Measurements from ENCODE around the gene DNPEP. TPM values are rescaled to one million over a fixed set of nuclear protein-coding genes. Genes with fewer than 3 reads are reported as not detected.

Gene DNPEP
- total RNA-seq, 1 experiment from 2014 or later, result 60.9 TPM

GRCh38 chr2:219430633-219431615 lies 43.2 kb upstream of the DNPEP start:
- H3K56ac ChIP-seq (ENCODE audit: insufficient read length, low read depth, low read length), result no peak overlapping the region
- no peak overlapping the region for H3K27ac ChIP-seq (ENCODE audit: insufficient read length, low read depth, low read length)
- Mint-ChIP-seq H3K27ac (no peak overlapping the region), H3K4me1 (peaks cover 9 to 17% of the 10 kb centered on the region in 2 experiments), H3K36me3 (ENCODE audit: insufficient read depth in 1 of 3, low read depth in 3 of 3) (no peaks in the 10 kb centered on the region), H3K4me3 (no peak overlapping the region), H3K27me3 (ENCODE audit: low read depth) (peaks cover 18% of the 10 kb centered on the region), H3K9me3 (no peaks in the 10 kb centered on the region; a peak in 1 of 5 replicates)
- no peak overlapping the region for H3K18ac ChIP-seq (ENCODE audit: insufficient read length, low read depth, low read length)
- no peak overlapping the region for H2BK12ac ChIP-seq (ENCODE audit: insufficient read length, low read depth, low read length)
- H2BK15ac ChIP-seq (ENCODE audit: low read depth, low read length), result no peak overlapping the region
- H3K79me1 ChIP-seq (ENCODE audit: insufficient read depth, low read depth, low read length, poor library complexity, severe bottlenecking), result no peaks in the 10 kb centered on the region
- H3K23ac ChIP-seq (ENCODE audit: insufficient read length, low read depth, low read length), result no peak overlapping the region
- no peak overlapping the region for H4K91ac ChIP-seq (ENCODE audit: insufficient read length, low read depth, low read length)
- peaks cover 6% of the 10 kb centered on the region for H3K23me2 ChIP-seq (ENCODE audit: insufficient read length, low read depth, low read length, poor library complexity, severe bottlenecking)
- no peak overlapping the region for H2AK5ac ChIP-seq (ENCODE audit: insufficient read length, low read length)
- H2BK5ac ChIP-seq (ENCODE audit: insufficient read length, low read length), result no peak overlapping the region
- no peaks in the 10 kb centered on the region for H4K20me1 ChIP-seq (ENCODE audit: control insufficient read depth, insufficient read depth, insufficient read length)
- H2BK120ac ChIP-seq (ENCODE audit: low read depth, low read length, poor library complexity, severe bottlenecking), result no peak overlapping the region
- no CpG with 5 or more reads among the region's 9 CpGs for WGBS (ENCODE audit: extremely low coverage, insufficient read length, low lambda C conversion rate)
- H3T11ph ChIP-seq (ENCODE audit: low read length), result no peak overlapping the region
- H3K9ac ChIP-seq (ENCODE audit: extremely low read depth, insufficient read length, low read length), result no peak overlapping the region
- no peak overlapping the region for H2AFZ ChIP-seq (ENCODE audit: low read length)
- no peaks in the 10 kb centered on the region for H3K79me2 ChIP-seq (ENCODE audit: insufficient read depth, low read length)
- H2BK20ac ChIP-seq (ENCODE audit: low read depth, low read length, poor library complexity, severe bottlenecking), result no peak overlapping the region
- H3K4me2 ChIP-seq (ENCODE audit: insufficient read depth, insufficient read length, low read length), result no peak overlapping the region
- H3K14ac ChIP-seq (ENCODE audit: insufficient read depth, low read length), result no peak overlapping the region
- H3K9me3 ChIP-seq (ENCODE audit: control insufficient read depth, low read depth, low read length), result no peaks in the 10 kb centered on the region
- peak; percentile 62 for DNase-seq
- no peaks in the 10 kb centered on the region for H3K27me3 ChIP-seq (ENCODE audit: insufficient read depth, low read length)
- no peak overlapping the region for H4K8ac ChIP-seq (replicated peaks; ENCODE audit: insufficient read length, low read depth, low read length)
- H4K5ac ChIP-seq (ENCODE audit: insufficient read length, low read depth, low read length), result no peak overlapping the region
- peak; percentile 38; the same call in 2 of the 3 replicates for TF ChIP-seq CTCF (conservative IDR thresholded peaks at IDR 0.05)
- peaks cover 2% of the 10 kb centered on the region; the same call in 1 of the 2 replicates for H3K4me1 ChIP-seq (ENCODE audit: insufficient read depth, low read length)
- H3K4ac ChIP-seq (ENCODE audit: low read depth, low read length), result no peak overlapping the region
